Measurements from ENCODE around the gene ZNF688. TPM values are rescaled to one million over a fixed set of nuclear protein-coding genes. Genes with fewer than 3 reads are reported as not detected.

Gene ZNF688
- total and polyA plus RNA-seq, 2 of the 8 experiments (the other 6 are each of a cell fraction or from before 2014, with no cell fraction given), result 2.7 to 3.5 TPM

- TF ChIP-seq CHD7 (IDR thresholded peaks at IDR 0.05; ENCODE audit: insufficient replicate concordance, low read length), result no peak
- peak; percentile 35 for TF ChIP-seq SAP30 (IDR thresholded peaks at IDR 0.05; ENCODE audit: insufficient read depth, insufficient replicate concordance, low read length)
- no peak for TF ChIP-seq EZH2 (IDR thresholded peaks at IDR 0.05; ENCODE audit: low read depth, low read length, severe bottlenecking)
- TF ChIP-seq GABPA (IDR thresholded peaks at IDR 0.05; ENCODE audit: borderline replicate concordance, insufficient read depth, low read length), result 0 out of 2 replicates have a peak, but pooled peaks have one; percentile 3
- TF ChIP-seq TAF1 (IDR thresholded peaks at IDR 0.05; ENCODE audit: low read depth, low read length), result peak; percentile 95
- TF ChIP-seq SIN3A (conservative IDR thresholded peaks at IDR 0.05 in 1 of 2, IDR thresholded peaks at IDR 0.05 in 1 of 2; ENCODE audit: low read depth in 1 of 2, low read length in 2 of 2), result peak in 1 of 2 experiments; percentile 71; a peak in 2 of 4 replicates
- TF ChIP-seq POU5F1 (IDR thresholded peaks at IDR 0.05; ENCODE audit: low read depth, low read length), result no peak
- no peak for TF ChIP-seq RXRA (IDR thresholded peaks at IDR 0.05; ENCODE audit: insufficient read depth, low read depth, low read length)
Measured at GRCh38 chr16:30609926-30610839, 38.7 kb upstream of the ZNF688 start, which contains the start of gene ZNF689 (continued).

Data from H1 (cell line).